Measurements from ENCODE around the gene LRRC74A.

Gene LRRC74A

GRCh38 chr14:76844223-76844622, 18.0 kb downstream of the LRRC74A start:
- no peak overlapping the region for H3K27ac ChIP-seq
- TF ChIP-seq CTCF (conservative IDR thresholded peaks at IDR 0.05) = no peak
- TF ChIP-seq ZFX (IDR thresholded peaks at IDR 0.05) = no peak

GRCh38 chr14:76846331-76847047, 20.3 kb downstream of the LRRC74A start:
- TF ChIP-seq ZFX (IDR thresholded peaks at IDR 0.05) (no peak), CTCF (conservative IDR thresholded peaks at IDR 0.05) (no peak)
- no peak overlapping the region for H3K27ac ChIP-seq

GRCh38 chr14:76848879-76849278, 22.7 kb downstream of the LRRC74A start:
- H3K27ac ChIP-seq = no peak overlapping the region
- no peak for TF ChIP-seq CTCF (conservative IDR thresholded peaks at IDR 0.05)
- no peak for TF ChIP-seq ZFX (IDR thresholded peaks at IDR 0.05)

- TF ChIP-seq CTCF (conservative IDR thresholded peaks at IDR 0.05) (no peak), ZFX (IDR thresholded peaks at IDR 0.05) (no peak)
- H3K27ac ChIP-seq = no peak overlapping the region
Observed at GRCh38 chr14:76855066-76855465, 28.9 kb downstream of the LRRC74A start.

GRCh38 chr14:76856769-76857168, 30.6 kb downstream of the LRRC74A start:
- H3K27ac ChIP-seq = no peak overlapping the region
- TF ChIP-seq ZFX (IDR thresholded peaks at IDR 0.05) = no peak
- TF ChIP-seq CTCF (conservative IDR thresholded peaks at IDR 0.05) = no peak

- no peak for TF ChIP-seq CTCF (conservative IDR thresholded peaks at IDR 0.05)
- no peak for TF ChIP-seq ZFX (IDR thresholded peaks at IDR 0.05)
- H3K27ac ChIP-seq = no peak overlapping the region
Observed at GRCh38 chr14:76861574-76862255, 35.5 kb downstream of the LRRC74A start.

GRCh38 chr14:76862546-76863282, 36.5 kb downstream of the LRRC74A start:
- no peak for TF ChIP-seq CTCF (conservative IDR thresholded peaks at IDR 0.05)
- no peak for TF ChIP-seq ZFX (IDR thresholded peaks at IDR 0.05)
- H3K27ac ChIP-seq = no peak overlapping the region

Measured in C4-2B (cell line).